Aorta (tissue), 5 donors: ENCODE data around the gene TTBK2. TPM values are rescaled to one million over a fixed set of nuclear protein-coding genes. Genes with fewer than 3 reads are reported as not detected.

Source experiments
- ATAC-seq: fragments of 200-7000 bp; cut with Tn5 transposase; one replicate; pipeline ENCODE4 v1.9.1; 2022; ENCODE audit warnings: moderate library complexity; ENCODE audit not compliant: low FRiP score
- DNase-seq, 2 donors: peaks; one replicate each; pipeline ENCODE4 v3.0.0-alpha.2; 2020
- H3K27ac ChIP-seq, 2 donors: one replicate each; pipeline ENCODE4 v1.5.1; 2013; ENCODE audit warnings: low read length in 2 of 2, mild to moderate bottlenecking in 2 of 2, moderate library complexity in 2 of 2, control low read depth in 1 of 2, inconsistent platforms in 1 of 2, low read depth in 1 of 2
- H3K27me3 ChIP-seq, 2 donors: one replicate each; pipeline ENCODE4 v1.6.1; 2013; ENCODE audit warnings: control low read depth in 1 of 2, low read length in 1 of 2, mild to moderate bottlenecking in 1 of 2, moderate library complexity in 1 of 2; ENCODE audit not compliant: insufficient read depth in 2 of 2, control insufficient read depth in 1 of 2
- H3K36me3 ChIP-seq, 2 donors: one replicate each; pipeline ENCODE4 v1.6.1; 2013; ENCODE audit warnings: control low read depth in 1 of 2, low read length in 1 of 2, mild to moderate bottlenecking in 1 of 2; ENCODE audit not compliant: insufficient read depth in 2 of 2, control insufficient read depth in 1 of 2
- H3K4me1 ChIP-seq, 2 donors: one replicate each; pipeline ENCODE4 v1.6.1; 2013; ENCODE audit warnings: low read length in 2 of 2, control low read depth in 1 of 2, mild to moderate bottlenecking in 1 of 2, moderate library complexity in 1 of 2; ENCODE audit not compliant: insufficient read depth in 2 of 2, control insufficient read depth in 1 of 2
- H3K4me3 ChIP-seq, 2 donors: one replicate each; pipeline ENCODE4 v1.5.1; 2013; ENCODE audit warnings: low read length in 2 of 2, control low read depth in 1 of 2, mild to moderate bottlenecking in 1 of 2
- H3K9me3 ChIP-seq: one replicate; pipeline ENCODE4 v1.6.1; 2013; ENCODE audit warnings: mild to moderate bottlenecking, low read length; ENCODE audit not compliant: control insufficient read depth
- WGBS, 2 donors: extraction: QIAGEN DNeasy Blood & Tissue Kit; methylation state at CpG; one replicate each; pipeline ENCODE4 v1.1.7; 2013; 5-methylcytosine and 5-hydroxymethylcytosine counted together
- intact Hi-C, 2 donors: fragments of 100-400 bp; cut with DNase I; formaldehyde crosslinking; loops; one replicate each; pipeline versions ENCODE4 v1.14.2 to v1.15.0; 2022
- polyA plus RNA-seq, 2 donors: library from polyadenylated mRNA; stranded (reverse); fragments of 200-250 nt; gene quantifications; one replicate each; pipeline ENCODE4 v1.2.3, GENCODE V29; 2013
- total RNA-seq, 2 donors: library from RNA; stranded (reverse); fragmentation: NEBNext Ultra II Directional; extraction: Animal tissue kit (Norgen Biotek cat#: 25700); gene quantifications; one replicate each; pipeline ENCODE4 v1.2.1, GENCODE V29; 2021
- donor health status: healthy with polysubstance abuse.
- donor health status: Bipolar disorder and iron deficiency.
- donor health status: DM: no; HTN: no; CAD: no.
- donor health status: DM: no; HTN: no; CAD: no.
- donor health status: DM: yes; HTN: yes; CAD: no.

Gene TTBK2
- total and polyA plus RNA-seq, 4 donors = 7.2 to 37.6 (median 22.8) TPM

DNA sequence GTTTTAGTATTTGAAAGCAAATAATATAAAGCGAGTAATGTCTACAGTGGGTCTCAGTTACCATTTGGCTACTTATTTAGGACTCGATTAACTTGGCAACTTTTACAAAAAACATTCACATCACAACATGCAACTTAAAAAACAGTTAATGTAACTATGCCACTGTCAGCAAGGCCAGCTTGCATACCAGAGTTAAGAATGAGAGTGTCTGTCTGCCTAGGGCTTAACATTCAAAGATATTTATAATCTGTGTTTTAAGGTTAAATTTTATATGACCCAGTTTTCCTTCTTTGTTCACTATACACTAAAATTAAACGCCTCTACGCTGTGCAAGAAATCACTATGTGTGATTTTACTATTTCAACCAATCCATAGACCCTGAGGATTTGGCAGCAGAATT is 178.4 kb downstream of the TTBK2 start:
- no peak for DNase-seq
- intact Hi-C loops = no loop called here
- H3K9me3 ChIP-seq = no peaks in the 10 kb centered on the region
- H3K4me1 ChIP-seq = no peaks in the 10 kb centered on the region
- 77 to 84% methylated on average over 4 of the region's 4 CpGs for WGBS, 2 donors
- no peak overlapping the region for H3K27ac ChIP-seq
- H3K36me3 ChIP-seq = peaks cover 0 to 3% of the 10 kb centered on the region in 2 donors
- H3K4me3 ChIP-seq = no peak overlapping the region
- H3K27me3 ChIP-seq = no peaks in the 10 kb centered on the region
- no peak for ATAC-seq

DNA sequence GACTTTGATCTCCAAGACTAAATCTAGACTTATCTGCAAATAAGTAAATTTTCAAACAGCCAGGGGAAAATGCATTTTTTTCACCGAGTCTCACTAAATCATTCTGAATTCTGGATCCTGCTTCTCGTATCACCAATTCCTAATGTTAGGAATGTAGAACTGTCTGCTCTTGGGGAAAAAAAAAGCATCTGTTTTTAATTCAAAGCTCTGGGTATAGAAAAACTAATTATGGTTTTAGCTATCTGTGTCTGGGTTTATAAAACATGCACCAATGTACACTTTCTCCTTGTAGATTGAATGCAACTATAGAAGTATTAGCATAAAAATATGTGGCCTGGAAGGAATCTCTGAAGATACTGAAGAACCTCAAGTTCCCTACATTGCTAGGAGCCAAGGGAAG is 178.9 kb downstream of the TTBK2 start:
- no peak for ATAC-seq
- intact Hi-C loops = no loop called here
- peaks cover 0 to 3% of the 10 kb centered on the region in 2 donors for H3K36me3 ChIP-seq
- no peaks in the 10 kb centered on the region for H3K4me1 ChIP-seq
- WGBS, 2 donors = 72 to 82% methylated on average over 2 of the region's 2 CpGs
- no peak overlapping the region for H3K4me3 ChIP-seq
- H3K27me3 ChIP-seq = no peaks in the 10 kb centered on the region
- H3K27ac ChIP-seq = no peak overlapping the region
- no peak for DNase-seq
- no peaks in the 10 kb centered on the region for H3K9me3 ChIP-seq

DNA sequence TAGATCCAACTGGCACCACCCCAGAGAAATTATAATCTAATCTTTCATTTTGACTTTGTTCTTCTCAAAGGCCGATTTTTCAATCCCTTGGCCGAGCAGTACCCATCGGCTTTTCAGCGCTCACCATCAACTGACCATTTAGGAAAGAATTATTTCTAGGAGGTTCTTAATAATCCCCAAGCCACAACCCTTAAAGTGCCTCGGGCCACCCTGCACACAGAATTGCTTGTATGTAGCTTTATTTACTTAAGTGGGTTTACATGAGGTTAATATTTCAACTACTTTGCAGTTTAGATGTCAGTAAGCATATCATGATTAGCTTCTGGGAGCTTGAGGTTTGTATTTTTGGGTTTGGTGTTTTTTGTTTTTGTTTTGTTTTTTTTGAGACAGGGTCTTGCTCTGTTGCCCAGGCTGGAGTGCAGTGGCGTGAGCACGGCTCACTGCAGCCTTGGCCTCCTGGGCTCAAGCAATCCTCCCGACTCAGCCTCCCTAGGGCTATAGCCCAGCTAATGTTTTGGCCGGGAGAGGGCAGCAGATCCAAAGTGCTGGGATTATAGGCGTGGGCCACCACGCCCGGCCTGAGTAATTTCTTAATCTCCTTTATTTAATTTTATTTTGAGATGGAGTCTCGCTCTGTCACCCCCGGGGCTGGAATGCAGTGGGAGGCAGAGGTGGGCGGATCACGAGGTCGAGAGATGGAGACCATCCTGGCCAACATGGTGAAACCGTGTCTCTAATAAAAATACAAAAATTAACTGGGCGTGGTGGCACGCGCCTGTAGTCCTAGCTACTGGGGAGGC is 182.8 kb downstream of the TTBK2 start:
- 71 to 72% methylated on average over 21 of the region's 21 CpGs for WGBS, 2 donors
- DNase-seq (peak in 1 of 2 donors; percentile 52), ATAC-seq (no peak)
- no peaks in the 10 kb centered on the region for H3K4me1 ChIP-seq
- H3K4me3 ChIP-seq = peak overlapping the region; percentile 36 to 67
- no peaks in the 10 kb centered on the region for H3K9me3 ChIP-seq
- intact Hi-C loops = no loop called here
- H3K36me3 ChIP-seq = no peaks in the 10 kb centered on the region
- H3K27me3 ChIP-seq = no peaks in the 10 kb centered on the region
- peak overlapping the region in 1 of 2 donors; percentile 94 for H3K27ac ChIP-seq

DNA sequence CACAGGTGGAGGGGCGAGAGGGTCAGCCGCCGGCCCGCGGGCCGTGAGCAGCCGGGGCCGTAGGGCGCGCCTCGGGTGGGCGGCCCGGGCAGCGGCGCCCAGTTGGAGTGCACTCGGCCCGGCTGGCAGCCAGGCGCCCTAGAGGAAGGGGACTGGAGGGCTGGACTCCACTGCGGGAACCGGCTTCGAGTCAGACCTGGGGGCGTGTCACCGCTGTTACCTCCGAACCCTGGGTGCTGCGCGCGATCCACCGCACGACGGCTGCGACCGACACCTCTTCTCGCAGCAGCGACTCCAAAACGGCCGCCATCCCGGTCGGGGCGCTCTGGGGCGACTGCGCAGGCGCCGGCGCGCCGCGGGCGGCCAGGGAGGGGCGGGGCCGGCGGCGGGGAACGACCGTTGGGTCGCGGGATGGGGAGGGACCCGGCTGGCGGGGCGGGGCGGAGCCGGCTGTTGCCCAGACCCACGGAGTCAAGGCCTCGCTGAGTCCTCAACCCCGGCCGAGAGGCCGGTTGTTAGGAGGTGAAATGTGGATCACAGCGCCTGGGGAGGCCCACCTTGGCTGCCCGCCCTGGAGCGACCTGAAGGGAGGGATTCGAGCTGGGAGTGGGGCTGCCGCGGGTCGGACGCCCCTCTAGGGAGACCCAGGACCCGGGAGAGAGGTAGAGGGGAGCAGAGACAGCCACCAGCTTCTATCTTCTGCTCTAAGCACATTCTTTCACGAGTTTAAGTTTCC is 183.6 kb downstream of the TTBK2 start, which contains the start of gene CDAN1:
TSS of gene CDAN1 (minus strand) at position 336 of the 736 bp plus-strand sequence. CDS start at position 310, 26 bp downstream.
- 0% methylated on average over 57 to 76 of the region's 76 CpGs for WGBS, 2 donors
- ATAC-seq = peak; percentile 96
- H3K9me3 ChIP-seq = no peaks in the 10 kb centered on the region
- peak; percentile 95 to 98 for DNase-seq
- peak within 1 kb of the TSS; percentile 9 to 94 for H3K27ac ChIP-seq
- no peaks in the 10 kb centered on the region for H3K27me3 ChIP-seq
- H3K36me3 ChIP-seq = peaks cover 0 to under 1% of the 10 kb centered on the region in 2 donors
- H3K4me3 ChIP-seq = peak within 1 kb of the TSS; percentile 77
- intact Hi-C loops = no loop called here
- no peaks in the 10 kb centered on the region for H3K4me1 ChIP-seq

DNA sequence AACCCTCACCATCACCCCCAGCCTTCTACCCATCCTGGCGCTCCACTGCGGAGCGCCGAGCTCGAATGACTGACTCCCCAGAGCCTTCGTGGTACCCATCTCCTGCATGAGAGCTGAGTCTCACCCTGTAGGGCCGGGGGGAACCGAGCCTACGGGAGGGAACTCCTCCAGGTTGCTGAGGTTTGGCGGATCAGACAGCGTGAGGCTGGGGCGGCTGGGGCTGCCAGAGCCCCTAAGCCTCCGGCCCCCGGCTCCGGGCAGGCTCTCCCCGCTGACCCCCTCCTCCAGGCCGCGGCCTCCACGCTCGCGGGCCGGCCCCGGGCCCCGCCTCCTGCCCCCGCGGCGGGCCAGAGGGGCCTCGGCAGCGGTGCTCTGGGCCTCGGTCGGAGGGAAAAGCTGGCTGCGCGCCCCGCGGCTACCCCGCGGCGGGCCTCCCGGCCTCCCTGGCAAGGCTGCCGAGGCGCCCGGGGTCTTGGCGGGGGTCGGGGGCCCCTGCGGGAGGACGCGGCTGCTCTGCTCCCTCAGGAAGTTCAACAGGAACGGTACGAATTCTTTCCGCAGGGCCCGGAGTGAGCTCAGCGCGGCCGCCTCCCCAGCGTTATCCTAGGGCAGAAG is 184.3 kb downstream of the TTBK2 start:
- 1% methylated on average over 55 of the region's 55 CpGs for WGBS, 2 donors
- intact Hi-C loops = no loop called here
- DNase-seq = peak in 1 of 2 donors; percentile 80

DNA sequence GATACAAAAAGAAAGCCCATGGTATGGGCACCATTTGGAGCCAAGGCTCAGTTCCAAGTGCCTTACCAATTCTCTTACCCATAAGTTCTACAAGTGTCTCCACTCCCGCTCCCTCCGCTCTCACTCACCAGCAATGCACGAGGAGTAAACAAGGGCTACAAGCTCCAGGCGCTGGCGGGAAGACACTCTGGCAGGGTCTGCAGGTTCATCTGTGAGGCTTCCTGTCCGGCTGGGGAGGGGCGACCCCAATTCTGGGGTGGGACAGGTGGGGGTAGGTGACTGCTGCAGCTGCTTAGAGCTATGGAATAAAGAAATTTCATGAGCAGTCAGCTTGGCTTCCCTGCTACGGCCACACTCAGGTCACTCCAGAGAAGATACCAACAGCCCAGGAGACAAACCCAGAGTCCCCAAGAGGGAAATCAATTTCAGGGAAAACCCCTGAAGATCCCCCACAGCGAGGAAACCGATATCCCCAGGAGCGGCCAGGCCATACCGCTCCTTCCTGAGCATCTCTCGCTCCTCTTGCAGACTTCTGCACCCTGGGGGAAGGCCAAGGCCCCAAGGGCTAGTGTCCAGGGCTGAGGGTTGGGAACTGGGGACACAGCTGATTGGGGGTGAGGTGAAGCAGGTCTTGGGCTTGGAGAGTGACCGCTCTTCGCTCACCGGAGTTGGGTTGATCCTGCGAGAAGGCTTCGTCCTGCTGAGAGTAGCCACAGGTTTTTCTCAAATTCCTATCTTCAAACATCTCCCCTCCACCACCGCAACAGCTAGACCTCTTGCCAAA is 185.0 kb downstream of the TTBK2 start:
- DNase-seq (peak in 1 of 2 donors; percentile 70), ATAC-seq (no peak)
- 68 to 80% methylated on average over 19 of the region's 19 CpGs for WGBS, 2 donors
- H3K4me1 ChIP-seq = no peaks in the 10 kb centered on the region
- no peaks in the 10 kb centered on the region for H3K9me3 ChIP-seq
- H3K27me3 ChIP-seq = no peaks in the 10 kb centered on the region
- peak overlapping the region; percentile 77 for H3K4me3 ChIP-seq
- intact Hi-C loops = no loop called here
- H3K36me3 ChIP-seq = peaks cover 0 to 3% of the 10 kb centered on the region in 2 donors
- H3K27ac ChIP-seq = no peak overlapping the region

More for the DNA sequence above, 184.3 kb downstream of the TTBK2 start:
- H3K4me1 ChIP-seq = no peaks in the 10 kb centered on the region
- peak overlapping the region; percentile 77 for H3K4me3 ChIP-seq
- H3K27me3 ChIP-seq = no peaks in the 10 kb centered on the region
- H3K9me3 ChIP-seq = no peaks in the 10 kb centered on the region
- peak overlapping the region; percentile 9 to 55 for H3K27ac ChIP-seq
- peaks cover 0 to 1% of the 10 kb centered on the region in 2 donors for H3K36me3 ChIP-seq
- peak; percentile 19 for ATAC-seq

DNA sequence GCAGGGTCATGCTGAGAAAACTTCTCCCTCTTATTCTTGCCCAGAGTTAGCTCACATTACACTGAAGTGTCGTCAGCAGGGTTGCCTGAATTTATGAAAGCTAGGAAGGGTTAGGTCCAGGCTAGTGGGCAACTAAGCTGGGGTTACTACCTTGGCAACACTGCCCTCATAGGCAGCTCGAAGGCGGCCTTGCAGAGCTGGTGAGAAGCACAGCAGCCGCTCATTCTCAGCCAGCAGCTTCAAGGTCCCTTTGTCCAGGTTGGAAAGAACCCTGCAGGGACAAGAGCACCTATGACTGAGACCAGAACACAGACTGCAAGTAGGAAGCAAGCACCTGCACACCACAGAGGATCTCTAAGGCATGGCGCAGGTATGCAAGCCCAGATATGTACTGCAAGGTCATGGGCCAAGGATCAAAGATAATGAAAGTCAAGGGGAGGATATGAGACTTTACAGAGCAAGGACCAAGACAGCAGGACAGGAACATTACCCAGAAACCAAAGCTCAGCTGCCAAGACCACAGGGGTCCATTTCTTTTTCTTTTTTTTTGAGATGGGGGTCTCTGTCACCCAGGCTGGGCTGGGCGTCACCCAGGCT is 186.4 kb downstream of the TTBK2 start:
- 86 to 89% methylated on average over 6 of the region's 6 CpGs for WGBS, 2 donors
- Histone ChIP-seq H3K36me3 (peaks cover 0 to 4% of the 10 kb centered on the region in 2 donors), H3K27ac (peak overlapping the region in 1 of 2 donors; percentile 36), H3K27me3 (no peaks in the 10 kb centered on the region), H3K9me3 (no peaks in the 10 kb centered on the region), H3K4me1 (no peaks in the 10 kb centered on the region), H3K4me3 (no peak overlapping the region)
- DNase-seq = no peak
- intact Hi-C loops = loop anchor here in 1 of 2 donors (5.0 kb wide), 1 partner anchor 193 kb away; no protein-coding TSS in a partner anchor
- ATAC-seq = no peak
